CD4-positive, alpha-beta memory T cell (primary cell): ENCODE results near the gene SPECC1. TPM values are rescaled to one million over a fixed set of nuclear protein-coding genes. Genes with fewer than 3 reads are reported as not detected.
"Not testable (repeated sequence)": the region's sequence is repeated elsewhere in the genome, so short reads cannot be mapped to it uniquely, and the experiment has no call there.

ENCODE experiments used
- CTCF ChIA-PET: fragments of 350-600 bp; sonication (Branson Sonifier 250); formaldehyde crosslinking; loops from one replicate; lab custom pipeline; 2021; ENCODE audit warnings: inconsistent platforms; ENCODE audit not compliant: partially characterized antibody; lab: Charles Lee
- POLR2A ChIA-PET: fragments of 350-600 bp; sonication (Branson Sonifier 250); formaldehyde crosslinking; loops from one replicate; lab custom pipeline; 2021; ENCODE audit not compliant: partially characterized antibody; lab: Charles Lee
- DNase-seq, 5 donors: peaks; one replicate each; pipeline versions ENCODE4 v3.0.0 to v3.0.0-alpha.2; 2020 to 2022; ENCODE audit warnings: mixed read lengths in 1 of 5
- H3K27ac ChIP-seq: one replicate; pipeline ENCODE4 v1.7.0; 2013; ENCODE audit warnings: low read depth, low read length
- H3K27me3 ChIP-seq: 2 replicates; pipeline ENCODE4 v1.7.0; 2013; ENCODE audit warnings: mild to moderate bottlenecking, low read length, moderate library complexity; ENCODE audit not compliant: insufficient read depth
- H3K36me3 ChIP-seq: 2 replicates; pipeline ENCODE4 v1.7.0; 2013; ENCODE audit warnings: mild to moderate bottlenecking, low read length, moderate library complexity; ENCODE audit not compliant: insufficient read depth
- H3K4me1 ChIP-seq: 2 replicates; pipeline ENCODE4 v1.7.0; 2013; ENCODE audit warnings: mild to moderate bottlenecking, low read length, moderate library complexity; ENCODE audit not compliant: insufficient read depth
- H3K4me3 ChIP-seq, 2 donors: one replicate each; pipeline ENCODE4 v1.7.0; 2013; ENCODE audit warnings: low read length in 2 of 2, mild to moderate bottlenecking in 1 of 2
- H3K9me3 ChIP-seq, 2 donors: one replicate each; pipeline ENCODE4 v1.7.0; 2013; ENCODE audit warnings: low read length in 2 of 2, control low read depth in 1 of 2; ENCODE audit not compliant: control insufficient read depth in 1 of 2
- H3K27ac Mint-ChIP-seq, 7 donors: one replicate each; pipeline ENCODE4 v1.8.0; 2020 to 2021; ENCODE audit warnings: mixed read lengths in 7 of 7, mild to moderate bottlenecking in 6 of 7, inconsistent platforms in 3 of 7, moderate library complexity in 3 of 7
- H3K27me3 Mint-ChIP-seq, 2 donors: one replicate each; pipeline ENCODE4 v1.8.0; 2020 to 2021; ENCODE audit warnings: mixed read lengths in 2 of 2
- H3K36me3 Mint-ChIP-seq, 2 donors: one replicate each; pipeline ENCODE4 v1.8.0; 2020 to 2021; ENCODE audit warnings: mixed read lengths in 2 of 2, inconsistent platforms in 1 of 2, mild to moderate bottlenecking in 1 of 2
- H3K4me1 Mint-ChIP-seq, 4 donors: one replicate each; pipeline ENCODE4 v1.8.0; 2020 to 2021; ENCODE audit warnings: mixed read lengths in 4 of 4, mild to moderate bottlenecking in 1 of 4
- H3K4me3 Mint-ChIP-seq, 8 donors: one replicate each; pipeline ENCODE4 v1.8.0; 2020 to 2021; ENCODE audit warnings: mixed read lengths in 8 of 8, mild to moderate bottlenecking in 7 of 8, moderate library complexity in 6 of 8, inconsistent platforms in 3 of 8
- H3K9me3 Mint-ChIP-seq, 8 donors: one replicate each; pipeline ENCODE4 v1.8.0; 2020 to 2021; ENCODE audit warnings: mixed read lengths in 8 of 8, mild to moderate bottlenecking in 5 of 8, inconsistent platforms in 3 of 8, moderate library complexity in 1 of 8
- intact Hi-C: fragments of 100-400 bp; cut with micrococcal nuclease; formaldehyde crosslinking; loops from one replicate; pipeline ENCODE4 v1.15.1; 2023
- polyA plus RNA-seq, 2 donors: library from polyadenylated mRNA; unstranded; fragments of 300-500 nt; fragmentation: Illumina TruSeq; gene quantifications; one replicate each; pipeline ENCODE4 v1.2.3, GENCODE V29; 2021
- total RNA-seq, 2 experiments: library from RNA; stranded (reverse); gene quantifications; one replicate each; pipeline ENCODE4 v1.2.3, GENCODE V29; 2021

Gene SPECC1
- total and polyA plus RNA-seq, 4 experiments from 2014 or later = 1.7 to 13.4 (median 8.7) TPM

DNA sequence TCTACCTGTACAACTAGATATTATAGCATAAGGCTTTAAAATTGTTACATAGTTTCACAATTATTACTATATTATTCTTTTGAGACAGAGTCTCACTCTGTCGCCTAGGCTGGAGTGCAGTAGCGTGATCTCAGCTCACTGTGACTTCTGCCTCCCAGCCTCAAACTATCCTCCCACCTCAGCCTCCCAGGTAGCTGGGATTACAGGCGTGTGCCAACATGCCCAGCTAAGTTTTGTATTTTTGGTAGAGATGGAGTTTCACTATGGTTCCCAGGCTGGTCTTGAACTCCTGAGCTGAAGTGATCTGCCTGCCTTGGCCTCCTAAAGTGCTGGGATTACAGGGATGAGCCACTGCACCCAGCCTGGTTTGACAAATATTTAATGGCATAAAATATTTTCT, 67.0 kb downstream of the SPECC1 start:
- H3K36me3 ChIP-seq, H3K9me3 ChIP-seq, H3K4me3 Mint-ChIP-seq, H3K27me3 Mint-ChIP-seq, H3K27ac Mint-ChIP-seq, DNase-seq, H3K27ac ChIP-seq, H3K27me3 ChIP-seq, H3K9me3 Mint-ChIP-seq, H3K4me3 ChIP-seq, POLR2A ChIA-PET, H3K36me3 Mint-ChIP-seq: not testable (repeated sequence)
- peaks cover 27% of the 10 kb centered on the region for H3K4me1 ChIP-seq
- intact Hi-C loops = loop anchor here (10.0 kb wide), 1 partner anchor 51 kb away; no protein-coding TSS in a partner anchor
- H3K4me1 Mint-ChIP-seq = peaks cover 17 to 30% (median 21%) of the 10 kb centered on the region in 4 donors
- CTCF ChIA-PET = interaction anchor here (1.2 to 1.3 kb wide), 2 partner anchors 46 to 83 kb away, joined by 3 to 5 read pairs; no protein-coding TSS in a partner anchor

DNA sequence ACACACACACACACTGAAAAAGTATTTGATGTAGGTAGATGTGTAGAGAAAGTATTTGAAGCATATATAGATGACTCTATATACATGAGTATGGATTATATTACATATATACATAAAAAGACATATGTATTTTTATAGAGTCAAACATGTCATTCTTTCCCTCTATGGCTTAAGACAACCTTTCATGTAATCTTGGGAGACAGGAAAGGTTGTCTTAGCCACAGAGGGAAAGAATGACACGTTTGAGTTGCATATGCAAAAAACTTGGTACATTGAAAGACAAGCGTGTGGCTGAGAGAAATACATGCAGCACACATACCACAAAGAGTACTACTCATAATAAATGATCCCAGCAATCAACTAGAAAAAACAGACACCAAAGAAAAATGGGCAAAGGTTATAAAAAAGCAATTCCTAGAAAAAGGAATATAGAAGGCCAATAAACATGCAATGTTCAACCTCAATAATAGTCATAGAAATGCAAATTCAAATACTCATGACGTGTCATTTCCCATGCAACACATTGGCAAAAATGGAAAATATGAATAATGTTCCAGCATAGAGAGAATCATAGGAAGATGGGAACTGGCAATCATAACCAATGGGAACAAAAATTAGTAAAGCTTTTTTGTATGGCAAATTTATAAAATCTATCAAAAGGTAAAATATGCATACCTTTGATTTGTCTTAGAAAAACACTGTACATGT, 69.0 kb downstream of the SPECC1 start:
- Histone ChIP-seq H3K4me1 (peaks cover 17% of the 10 kb centered on the region), H3K27ac (no peak overlapping the region), H3K27me3 (no peaks in the 10 kb centered on the region), H3K36me3 (no peaks in the 10 kb centered on the region), H3K9me3 (no peaks in the 10 kb centered on the region), H3K4me3 (no peak overlapping the region)
- ChIA-PET POLR2A (no interaction called here), CTCF (no interaction called here)
- DNase-seq = no peak
- H3K27ac Mint-ChIP-seq = no peak overlapping the region
- intact Hi-C loops = loop anchor here (10.0 kb wide), 1 partner anchor 53 kb away; no protein-coding TSS in a partner anchor
- peaks cover 0 to 5% of the 10 kb centered on the region in 2 donors for H3K27me3 Mint-ChIP-seq
- H3K4me1 Mint-ChIP-seq = peaks cover 13 to 20% (median 14%) of the 10 kb centered on the region in 4 donors
- H3K4me3 Mint-ChIP-seq = no peak overlapping the region
- peaks cover 0 to 2% (median 0%) of the 10 kb centered on the region in 8 donors for H3K9me3 Mint-ChIP-seq
- H3K36me3 Mint-ChIP-seq = no peaks in the 10 kb centered on the region

DNA sequence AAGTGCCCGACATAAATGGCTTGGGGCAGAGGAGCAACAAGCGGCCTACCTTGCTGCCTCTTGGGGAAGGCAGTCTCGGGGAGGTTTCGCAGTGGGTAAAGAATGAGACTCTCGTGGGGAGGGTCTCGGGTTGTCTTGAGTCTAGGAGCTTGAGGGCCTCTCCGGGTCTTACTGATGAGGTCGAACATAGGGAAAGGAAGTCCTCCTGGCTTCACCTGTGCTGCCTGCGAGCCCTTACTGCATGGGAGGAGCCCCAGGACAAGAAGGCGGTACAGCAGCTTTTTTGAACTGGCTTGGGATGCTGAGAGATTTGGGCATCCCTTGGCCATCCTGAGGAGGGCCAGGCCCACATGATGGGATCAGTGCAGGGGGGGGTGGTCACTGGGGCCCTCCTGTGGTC, 71.4 kb downstream of the SPECC1 start:
- DNase-seq = no peak
- Histone ChIP-seq H3K27ac (no peak overlapping the region), H3K27me3 (no peaks in the 10 kb centered on the region), H3K36me3 (no peaks in the 10 kb centered on the region), H3K4me3 (no peak overlapping the region), H3K9me3 (no peaks in the 10 kb centered on the region), H3K4me1 (no peaks in the 10 kb centered on the region)
- intact Hi-C loops = no loop called here
- H3K27ac Mint-ChIP-seq = no peak overlapping the region
- ChIA-PET POLR2A (no interaction called here), CTCF (no interaction called here)
- no peak overlapping the region for H3K4me3 Mint-ChIP-seq
- peaks cover 0 to 2% (median 0%) of the 10 kb centered on the region in 8 donors for H3K9me3 Mint-ChIP-seq
- no peaks in the 10 kb centered on the region for H3K36me3 Mint-ChIP-seq
- H3K4me1 Mint-ChIP-seq = peaks cover 0 to 5% (median 0%) of the 10 kb centered on the region in 4 donors
- H3K27me3 Mint-ChIP-seq = peaks cover 0 to 5% of the 10 kb centered on the region in 2 donors

DNA sequence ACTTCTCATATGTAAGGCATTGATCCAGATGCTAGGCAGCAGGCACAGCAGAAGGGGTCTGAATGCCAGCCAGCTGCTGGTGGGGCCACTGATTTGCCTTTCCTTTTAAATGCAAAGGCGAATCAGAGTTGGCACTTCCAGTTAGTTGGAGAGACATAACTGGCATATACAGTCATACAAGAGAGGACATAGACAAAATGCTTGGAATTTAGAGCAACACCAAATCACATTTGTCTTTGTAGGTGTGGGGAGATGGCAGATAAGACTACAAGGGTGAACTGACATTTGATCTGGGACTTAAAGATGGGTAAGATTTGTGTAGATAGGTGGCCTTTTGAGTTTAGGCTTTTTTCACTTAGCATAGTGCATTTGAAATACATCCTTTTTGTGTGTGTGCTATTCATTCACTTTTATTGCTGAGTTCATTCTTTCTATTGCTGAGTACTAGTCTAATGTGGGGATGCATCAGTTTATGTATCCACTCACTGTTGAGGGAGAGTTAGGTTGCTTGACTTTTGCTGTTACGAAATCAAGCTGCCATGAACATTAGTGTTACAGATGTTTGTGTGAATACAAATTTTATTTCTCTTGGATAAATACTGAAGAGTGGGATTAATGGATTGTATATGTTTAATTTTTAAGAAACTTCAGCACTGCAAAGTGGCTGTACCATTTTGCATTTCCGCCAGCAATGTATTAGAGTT, 74.1 kb downstream of the SPECC1 start:
- Histone ChIP-seq H3K27ac (no peak overlapping the region), H3K9me3 (no peaks in the 10 kb centered on the region), H3K27me3 (no peaks in the 10 kb centered on the region), H3K4me1 (no peaks in the 10 kb centered on the region), H3K4me3 (no peak overlapping the region), H3K36me3 (no peaks in the 10 kb centered on the region)
- no peak for DNase-seq
- intact Hi-C loops = no loop called here
- POLR2A ChIA-PET = no interaction called here
- CTCF ChIA-PET = no interaction called here
- Mint-ChIP-seq H3K27me3 (peaks cover 0 to 8% of the 10 kb centered on the region in 2 donors), H3K4me1 (no peaks in the 10 kb centered on the region), H3K9me3 (peaks cover 0 to 2% (median 0%) of the 10 kb centered on the region in 8 donors), H3K27ac (no peak overlapping the region), H3K36me3 (no peaks in the 10 kb centered on the region), H3K4me3 (no peak overlapping the region)

DNA sequence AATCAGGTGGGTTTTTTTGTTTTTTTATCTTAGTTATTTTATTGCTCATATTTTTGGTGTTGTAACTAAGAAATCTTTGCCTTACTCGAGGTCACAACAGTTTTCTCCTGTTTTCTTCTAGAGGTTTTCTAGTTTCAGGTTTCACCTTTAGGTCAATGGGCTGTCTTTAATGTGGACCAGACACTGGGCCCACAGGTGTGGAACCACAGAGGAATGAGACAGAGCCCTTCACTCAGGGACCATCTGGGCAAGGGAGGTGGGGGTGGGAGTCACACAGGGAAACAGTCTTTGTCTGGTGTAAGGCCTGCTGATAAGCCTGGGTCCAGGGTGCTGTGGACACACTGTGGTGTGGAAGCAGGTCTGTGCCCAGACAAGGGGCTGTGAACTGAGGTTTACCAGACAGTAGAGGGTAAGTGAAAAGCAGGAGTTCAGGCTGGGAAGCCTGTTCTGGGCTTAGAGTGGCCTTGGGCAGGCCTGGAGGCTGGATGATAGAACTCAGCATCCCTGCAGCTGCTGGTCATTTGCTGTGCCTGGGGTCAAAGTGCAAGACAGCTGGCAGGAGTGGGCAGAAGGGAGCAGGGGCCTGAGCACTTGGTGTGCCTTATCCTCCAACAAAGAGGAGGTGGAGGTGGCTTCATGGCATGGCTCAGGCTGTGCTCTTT, 75.6 kb downstream of the SPECC1 start:
- H3K4me3 Mint-ChIP-seq = no peak overlapping the region
- intact Hi-C loops = no loop called here
- no peak overlapping the region for H3K27ac Mint-ChIP-seq
- no peak overlapping the region for H3K4me3 ChIP-seq
- no peaks in the 10 kb centered on the region for H3K9me3 ChIP-seq
- peaks cover under 1% of the 10 kb centered on the region for H3K4me1 ChIP-seq
- no peaks in the 10 kb centered on the region for H3K36me3 ChIP-seq
- H3K9me3 Mint-ChIP-seq = peaks cover 0 to 2% (median 0%) of the 10 kb centered on the region in 8 donors
- H3K27me3 ChIP-seq = no peaks in the 10 kb centered on the region
- H3K4me1 Mint-ChIP-seq = peaks cover 0 to 8% (median 5%) of the 10 kb centered on the region in 4 donors
- H3K27me3 Mint-ChIP-seq = peaks cover 0 to 8% of the 10 kb centered on the region in 2 donors
- no peak overlapping the region for H3K27ac ChIP-seq
- ChIA-PET CTCF (no interaction called here), POLR2A (no interaction called here)
- DNase-seq = no peak
- H3K36me3 Mint-ChIP-seq = no peaks in the 10 kb centered on the region

DNA sequence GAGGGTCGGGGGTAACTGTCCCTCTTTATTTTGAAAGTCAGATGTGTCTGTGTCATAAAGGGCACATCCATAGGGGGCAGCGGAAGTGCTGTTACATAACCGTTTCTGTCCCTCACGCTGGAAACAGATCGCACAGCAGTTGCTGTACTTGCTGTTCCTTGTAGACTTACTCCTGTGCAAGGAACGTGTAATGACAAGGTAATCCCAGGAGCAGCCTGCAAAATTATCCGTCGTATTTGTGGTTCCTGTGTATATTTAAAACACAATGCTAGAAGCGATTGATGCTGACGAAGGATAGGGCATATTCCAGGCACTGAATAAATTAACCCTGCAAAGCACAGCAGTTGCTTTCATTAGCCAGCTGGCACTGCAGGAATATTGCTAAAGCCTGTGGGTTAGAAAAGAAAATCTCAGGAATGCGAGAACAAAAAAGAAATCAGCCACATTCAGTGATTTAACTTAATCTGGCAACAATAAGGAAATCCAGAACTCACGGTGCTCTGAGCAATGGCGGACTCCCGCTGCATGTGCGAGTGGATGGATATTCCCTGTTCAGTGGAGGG, 76.2 kb downstream of the SPECC1 start:
- Histone ChIP-seq H3K36me3 (no peaks in the 10 kb centered on the region), H3K4me3 (no peak overlapping the region), H3K27me3 (no peaks in the 10 kb centered on the region), H3K9me3 (no peaks in the 10 kb centered on the region), H3K4me1 (peaks cover 4% of the 10 kb centered on the region), H3K27ac (no peak overlapping the region)
- Mint-ChIP-seq H3K27me3 (peaks cover 0 to 8% of the 10 kb centered on the region in 2 donors), H3K36me3 (no peaks in the 10 kb centered on the region), H3K9me3 (peaks cover 0 to 2% (median 0%) of the 10 kb centered on the region in 8 donors), H3K4me3 (no peak overlapping the region), H3K4me1 (peaks cover 3 to 14% (median 10%) of the 10 kb centered on the region in 4 donors), H3K27ac (no peak overlapping the region)
- ChIA-PET POLR2A (no interaction called here), CTCF (no interaction called here)
- intact Hi-C loops = no loop called here
- no peak for DNase-seq
